Measurements from ENCODE around the gene RSRC1. TPM values are rescaled to one million over a fixed set of nuclear protein-coding genes. Genes with fewer than 3 reads are reported as not detected.

Gene RSRC1
- total RNA-seq, 1 experiment from 2014 or later = 37.9 TPM

- Histone ChIP-seq H3K79me2 (ENCODE audit: insufficient read depth, low read length) (no peaks in the 10 kb centered on the region), H4K20me1 (ENCODE audit: control insufficient read depth, insufficient read depth, insufficient read length) (no peaks in the 10 kb centered on the region), H2BK120ac (ENCODE audit: low read depth, low read length, poor library complexity, severe bottlenecking) (no peak overlapping the region), H3K27me3 (ENCODE audit: insufficient read depth, low read length) (no peaks in the 10 kb centered on the region), H3K56ac (ENCODE audit: insufficient read length, low read depth, low read length) (no peak overlapping the region), H3K9ac (ENCODE audit: extremely low read depth, insufficient read length, low read length) (no peak overlapping the region), H2BK12ac (ENCODE audit: insufficient read length, low read depth, low read length) (no peak overlapping the region), H3T11ph (ENCODE audit: low read length) (no peak overlapping the region), H2BK15ac (ENCODE audit: low read depth, low read length) (no peak overlapping the region), H4K91ac (ENCODE audit: insufficient read length, low read depth, low read length) (no peak overlapping the region), H4K8ac (replicated peaks; ENCODE audit: insufficient read length, low read depth, low read length) (no peak overlapping the region), H3K9me3 (ENCODE audit: control insufficient read depth, low read depth, low read length) (no peaks in the 10 kb centered on the region), H2AFZ (ENCODE audit: low read length) (no peak overlapping the region), H3K27ac (ENCODE audit: insufficient read length, low read depth, low read length) (no peak overlapping the region), H2BK5ac (ENCODE audit: insufficient read length, low read length) (no peak overlapping the region), H3K18ac (ENCODE audit: insufficient read length, low read depth, low read length) (no peak overlapping the region), H3K4me1 (ENCODE audit: insufficient read depth, low read length) (no peaks in the 10 kb centered on the region), H2BK20ac (ENCODE audit: low read depth, low read length, poor library complexity, severe bottlenecking) (no peak overlapping the region), H4K5ac (ENCODE audit: insufficient read length, low read depth, low read length) (no peak overlapping the region), H2AK5ac (ENCODE audit: insufficient read length, low read length) (no peak overlapping the region), H3K4me2 (ENCODE audit: insufficient read depth, insufficient read length, low read length) (no peak overlapping the region), H3K23me2 (ENCODE audit: insufficient read length, low read depth, low read length, poor library complexity, severe bottlenecking) (no peaks in the 10 kb centered on the region), H3K23ac (ENCODE audit: insufficient read length, low read depth, low read length) (no peak overlapping the region), H3K79me1 (ENCODE audit: insufficient read depth, low read depth, low read length, poor library complexity, severe bottlenecking) (no peaks in the 10 kb centered on the region), H3K14ac (ENCODE audit: insufficient read depth, low read length) (no peak overlapping the region), H3K4ac (ENCODE audit: low read depth, low read length) (no peak overlapping the region)
- H3K4me1 Mint-ChIP-seq = peaks cover 0 to 5% of the 10 kb centered on the region in 2 experiments; a peak in 3 of 4 replicates
- peaks cover 3 to 4% of the 10 kb centered on the region in 2 experiments; a peak in 3 of 5 replicates for H3K9me3 Mint-ChIP-seq
- H3K4me3 Mint-ChIP-seq = no peak overlapping the region
- WGBS (ENCODE audit: extremely low coverage, insufficient read length, low lambda C conversion rate) = no CpG with 5 or more reads among the region's 3 CpGs
- no peak overlapping the region for H3K27ac Mint-ChIP-seq
- peaks cover under 1 to 1% (median 1%) of the 10 kb centered on the region in 3 experiments; a peak in 6 of 7 replicates for H3K36me3 Mint-ChIP-seq (ENCODE audit: insufficient read depth in 1 of 3, low read depth in 3 of 3)
- H3K27me3 Mint-ChIP-seq (ENCODE audit: low read depth) = no peaks in the 10 kb centered on the region; the same call in 1 of the 2 replicates
- no peak for TF ChIP-seq CTCF (conservative IDR thresholded peaks at IDR 0.05)
- no peak for DNase-seq
Observed at GRCh38 chr3:158492685-158493084, 382.8 kb downstream of the RSRC1 start.
